Activated B cell treated with CpG ODN at 0.5 μM for 24 hours (primary cell): ENCODE measurements around the gene SARS2. TPM values are rescaled to one million over a fixed set of nuclear protein-coding genes. Genes with fewer than 3 reads are reported as not detected.

ENCODE experiments used
- ATAC-seq: fragments of 200-7000 bp; cut with Tn5 transposase; one replicate; pipeline ENCODE4 v1.10.0; 2021; ENCODE audit warnings: low read depth, mild to moderate bottlenecking, moderate library complexity
- CTCF ChIA-PET: fragments of 350-600 bp; sonication (Branson Sonifier 250); formaldehyde crosslinking; loops from one replicate; lab custom pipeline; 2021; ENCODE audit warnings: antibody characterized with exemption; lab: Charles Lee
- POLR2A ChIA-PET: fragments of 350-600 bp; sonication (Branson Sonifier 250); formaldehyde crosslinking; loops from one replicate; lab custom pipeline; 2021; ENCODE audit warnings: antibody characterized with exemption; lab: Charles Lee
- DNase-seq: peaks from one replicate; pipeline ENCODE4 v3.0.0; 2022
- H3K27ac Mint-ChIP-seq: one replicate; pipeline ENCODE4 v1.8.0; 2020; ENCODE audit warnings: mixed read lengths
- H3K27me3 Mint-ChIP-seq: one replicate; pipeline ENCODE4 v1.8.0; 2021; ENCODE audit warnings: mixed read lengths
- H3K36me3 Mint-ChIP-seq: one replicate; pipeline ENCODE4 v1.8.0; 2021; ENCODE audit warnings: low read depth, mixed read lengths
- H3K4me1 Mint-ChIP-seq: one replicate; pipeline ENCODE4 v1.8.0; 2021; ENCODE audit warnings: mixed read lengths
- H3K4me3 Mint-ChIP-seq: one replicate; pipeline ENCODE4 v1.8.0; 2020; ENCODE audit warnings: mild to moderate bottlenecking, mixed read lengths
- H3K9me3 Mint-ChIP-seq: one replicate; pipeline ENCODE4 v1.8.0; 2020; ENCODE audit warnings: mixed read lengths
- CTCF ChIP-seq: fragments of 200-600 bp; IDR thresholded peaks from one replicate; pipeline ENCODE4 v1.8.0; 2022; ENCODE audit warnings: antibody characterized with exemption, mild to moderate bottlenecking
- intact Hi-C: fragments of 100-400 bp; cut with micrococcal nuclease; formaldehyde crosslinking; loops from one replicate; pipeline ENCODE4 v1.15.1; 2024
- total RNA-seq: library from RNA; stranded (reverse); gene quantifications from 2 replicates; pipeline ENCODE4 v1.2.3, GENCODE V29; 2022

The SARS2 gene
- total RNA-seq, 1 donor from 2014 or later, result 50.9 TPM

GRCh38 chr19:38900202-38900629, 30.3 kb downstream of the SARS2 start:
- Mint-ChIP-seq H3K36me3 (peaks cover 33% of the 10 kb centered on the region), H3K9me3 (no peaks in the 10 kb centered on the region), H3K4me1 (peaks cover 41% of the 10 kb centered on the region), H3K27ac (peak overlapping the region; percentile 87), H3K4me3 (peak overlapping the region; percentile 91), H3K27me3 (no peaks in the 10 kb centered on the region)
- DNase-seq (no peak), ATAC-seq (no peak)
- intact Hi-C loops, result no loop called here
- POLR2A ChIA-PET, result interaction anchor here (0.7 to 2.4 kb wide), 15 partner anchors 13 to 526 kb away, joined by 3 to 22 read pairs (median 5); partner anchors contain the start of genes ACTN4, ECH1, EIF3K and FAM98C
- no peak for TF ChIP-seq CTCF
- CTCF ChIA-PET, result interaction anchor here (1.2 to 2.4 kb wide), 6 partner anchors 13 to 498 kb away, joined by 4 to 10 read pairs (median 6); partner anchors contain the start of genes FAM98C, MRPS12 and SARS2

- H3K9me3 Mint-ChIP-seq, result no peaks in the 10 kb centered on the region
- no peaks in the 10 kb centered on the region for H3K27me3 Mint-ChIP-seq
- CTCF ChIA-PET, result interaction anchor here (1.2 to 2.4 kb wide), 5 partner anchors 12 to 130 kb away, joined by 4 to 10 read pairs (median 6); partner anchors contain the start of genes MRPS12 and SARS2
- peaks cover 30% of the 10 kb centered on the region for H3K36me3 Mint-ChIP-seq
- peak within 1 kb of the TSS; percentile 87 for H3K27ac Mint-ChIP-seq
- POLR2A ChIA-PET, result interaction anchor here (0.7 to 2.4 kb wide), 15 partner anchors 13 to 525 kb away, joined by 3 to 22 read pairs (median 5); partner anchors contain the start of genes ACTN4, ECH1, EIF3K and FAM98C
- peaks cover 41% of the 10 kb centered on the region for H3K4me1 Mint-ChIP-seq
- intact Hi-C loops, result loop anchor here (1.0 to 5.0 kb wide), 9 partner anchors 21 to 564 kb away; partner anchors contain the start of genes CATSPERG, ECH1, EIF3K and MAP4K1
- ATAC-seq, result peak; percentile 91
- H3K4me3 Mint-ChIP-seq, result peak within 1 kb of the TSS; percentile 91
- TF ChIP-seq CTCF, result no peak
- DNase-seq, result peak; percentile 91
Measured at GRCh38 chr19:38899447-38900201, 30.9 kb downstream of the SARS2 start, which contains the start of the genes NFKBIB and SIRT2. Gene NFKBIB (plus strand): TSS chr19:38899969. CDS start chr19:38900033, 64 bp downstream. Gene SIRT2 (minus strand): TSS chr19:38899618. CDS start chr19:38899521, 97 bp downstream.

GRCh38 chr19:38898788-38899446, 31.6 kb downstream of the SARS2 start:
- Mint-ChIP-seq H3K36me3 (peaks cover 24% of the 10 kb centered on the region), H3K4me3 (peak overlapping the region; percentile 91), H3K27me3 (no peaks in the 10 kb centered on the region), H3K9me3 (no peaks in the 10 kb centered on the region), H3K4me1 (peaks cover 36% of the 10 kb centered on the region), H3K27ac (peak overlapping the region; percentile 87)
- intact Hi-C loops, result loop anchor here (1.0 to 5.0 kb wide), 9 partner anchors 20 to 564 kb away; partner anchors contain the start of genes CATSPERG, ECH1, EIF3K and MAP4K1
- CTCF ChIA-PET, result no interaction called here
- POLR2A ChIA-PET, result interaction anchor here (2.0 kb wide), 1 partner anchor 252 kb away, joined by 5 read pairs; the partner anchor contains the start of gene ACTN4
- DNase-seq (no peak), ATAC-seq (no peak)
- no peak for TF ChIP-seq CTCF

GRCh38 chr19:38894968-38895367, 35.6 kb downstream of the SARS2 start:
- peaks cover 24% of the 10 kb centered on the region for H3K4me1 Mint-ChIP-seq
- no peaks in the 10 kb centered on the region for H3K9me3 Mint-ChIP-seq
- H3K4me3 Mint-ChIP-seq, result no peak overlapping the region
- TF ChIP-seq CTCF, result no peak
- no peak overlapping the region for H3K27ac Mint-ChIP-seq
- ChIA-PET POLR2A (interaction anchor here (0.5 to 1.1 kb wide), 3 partner anchors 26 to 252 kb away, joined by 6 to 9 read pairs (median 8); no protein-coding TSS in a partner anchor), CTCF (no interaction called here)
- peaks cover 17% of the 10 kb centered on the region for H3K36me3 Mint-ChIP-seq
- DNase-seq (no peak), ATAC-seq (no peak)
- no peaks in the 10 kb centered on the region for H3K27me3 Mint-ChIP-seq
- intact Hi-C loops, result loop anchor here (5.0 kb wide), 1 partner anchor 278 kb away; the partner anchor contains the start of genes EIF3K and MAP4K1
